ENCODE measurements around the gene BCL7C.
"Not testable (repeated sequence)": the region's sequence is repeated elsewhere in the genome, so short reads cannot be mapped to it uniquely, and the experiment has no call there.

The BCL7C gene

DNA sequence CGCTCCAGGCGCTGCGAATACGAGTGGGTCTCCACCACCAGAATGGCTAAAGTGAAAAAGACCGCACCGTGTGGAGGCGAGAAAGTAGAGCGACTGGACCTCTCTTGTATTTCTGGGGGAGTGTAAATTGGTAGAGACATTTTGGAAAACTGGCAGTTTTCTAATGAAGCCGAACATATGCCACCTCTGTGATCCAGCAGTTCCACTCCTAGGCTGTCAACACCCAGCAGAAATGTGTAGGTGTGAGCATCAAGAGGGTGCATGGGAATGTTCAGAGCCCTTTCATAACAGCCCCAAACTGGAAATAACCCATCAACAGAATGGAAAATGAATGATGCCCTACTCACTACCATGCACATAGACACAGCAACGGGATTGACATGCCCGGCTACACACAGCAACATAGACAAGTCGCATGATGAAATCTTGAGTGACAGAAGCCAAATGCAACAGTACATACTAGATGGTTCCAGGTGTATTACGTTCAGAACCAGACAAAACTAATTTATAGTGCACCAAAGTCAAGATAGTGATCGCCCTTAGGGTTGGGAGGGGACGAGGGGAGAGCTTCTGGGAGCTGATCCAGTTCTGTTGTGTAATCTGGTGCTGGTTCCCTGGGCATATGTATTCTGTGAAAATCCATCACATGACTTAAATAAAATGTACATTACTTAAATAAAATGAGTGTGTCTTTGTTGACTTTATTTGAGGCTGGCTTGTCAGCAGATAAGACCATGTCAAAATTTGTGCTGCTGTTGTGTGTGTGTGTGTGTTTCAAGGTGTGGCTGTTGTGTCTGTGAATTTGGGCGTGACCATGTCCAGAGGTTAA, 877 bp upstream of the BCL7C start:
- DNase-seq = no peak

GRCh38 chr16:30893417-30893743, 497 bp downstream of the BCL7C start:
- no peak for DNase-seq

DNA sequence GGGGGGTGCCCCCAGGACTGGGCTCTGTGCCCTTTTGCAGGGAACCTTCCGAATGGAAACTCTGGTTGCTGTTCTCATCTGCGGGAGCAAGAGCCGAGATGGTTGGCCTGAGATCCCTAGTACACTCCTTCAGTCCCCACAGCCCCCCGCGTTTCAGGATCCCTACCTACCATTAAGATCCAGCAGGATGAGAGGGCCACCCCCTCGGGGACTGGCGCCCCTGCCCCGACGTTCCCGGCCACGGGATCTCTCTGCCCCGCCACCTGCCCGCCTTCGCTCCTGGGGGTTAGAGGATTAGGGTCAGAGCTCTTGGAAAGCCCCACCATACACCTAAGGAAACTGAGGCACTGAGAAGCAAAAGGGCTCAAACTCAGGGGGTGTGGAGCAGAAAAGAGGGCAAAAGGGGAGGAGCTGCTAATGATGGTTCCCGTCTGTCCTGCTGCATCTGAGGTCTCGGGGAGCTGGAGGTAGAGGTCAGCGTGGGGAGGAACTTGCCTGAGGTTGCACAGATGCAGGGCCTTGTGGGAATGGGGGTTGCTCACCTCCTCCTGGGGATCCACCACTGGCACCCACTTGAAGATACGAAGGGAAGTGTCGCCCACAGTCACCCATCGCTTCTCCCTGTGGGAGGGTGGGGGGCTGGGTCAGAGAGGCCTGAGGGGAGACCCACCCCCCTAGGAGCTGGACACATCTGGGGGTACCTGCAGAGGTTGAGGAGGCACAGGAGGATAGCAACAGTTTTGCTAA, 1.0 kb downstream of the BCL7C start:
- no peak for DNase-seq

DNA sequence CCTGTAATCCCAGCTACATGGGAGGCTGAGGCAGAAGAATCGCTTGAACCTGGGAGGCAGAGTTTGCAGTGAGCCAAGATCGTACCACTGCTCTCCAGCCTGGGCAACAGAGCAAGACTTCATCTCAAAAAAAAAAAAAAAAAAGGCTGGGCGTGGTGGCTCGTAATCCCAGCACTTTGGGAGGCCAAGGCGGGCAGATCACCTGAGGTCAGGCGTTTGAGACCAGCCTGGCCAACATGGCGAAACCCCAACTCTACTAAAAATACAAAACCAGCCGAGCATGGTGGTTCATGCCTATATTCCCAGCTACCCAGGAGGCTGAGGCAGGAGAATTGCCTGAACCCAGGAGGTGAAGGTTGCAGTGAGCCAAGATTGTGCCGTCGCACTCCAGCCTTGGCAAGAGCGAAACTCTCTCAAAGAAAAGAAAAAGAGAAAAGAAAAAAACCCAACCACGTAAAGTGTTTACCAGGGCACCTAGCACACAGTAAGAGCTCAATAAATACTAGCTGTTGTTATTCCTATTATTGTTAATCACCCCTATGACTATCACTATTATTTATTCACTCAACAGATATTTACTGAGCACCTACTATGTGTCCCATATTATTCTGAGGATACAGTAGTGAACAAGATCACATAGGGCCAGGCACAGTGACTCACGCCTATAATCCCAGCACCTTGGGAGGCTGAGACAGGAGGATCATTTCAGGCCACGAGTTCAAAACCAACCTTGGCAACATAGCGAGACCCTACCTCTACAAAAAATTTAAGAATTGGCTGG, 2.6 kb downstream of the BCL7C start:
- not testable (repeated sequence) for DNase-seq

DNA sequence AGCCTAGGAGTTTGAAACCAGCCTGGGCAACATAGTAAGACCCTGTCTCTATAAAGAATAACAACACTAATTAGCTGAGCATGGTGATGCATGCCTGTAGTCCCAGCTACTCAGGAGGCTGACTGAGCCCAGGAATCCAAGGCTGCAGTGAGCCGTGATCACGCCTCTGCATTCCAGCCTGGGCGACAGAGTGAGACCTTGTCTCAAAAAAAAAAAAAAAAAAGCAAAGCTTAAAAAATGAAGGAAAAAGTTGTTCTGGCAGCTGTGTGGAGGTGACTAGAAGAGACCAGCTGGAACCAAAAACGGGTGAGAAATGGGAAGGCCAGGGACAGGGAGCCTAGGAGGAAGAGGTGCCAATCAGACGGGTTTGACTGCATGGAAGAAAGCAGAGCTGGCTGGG, 4.2 kb downstream of the BCL7C start:
- DNase-seq = no peak

GRCh38 chr16:30888856-30889499, 4.9 kb downstream of the BCL7C start:
- no peak for DNase-seq

- no peak for DNase-seq
These were observed 6.0 kb downstream of the BCL7C start for GRCh38 chr16:30887927-30888326.

DNA sequence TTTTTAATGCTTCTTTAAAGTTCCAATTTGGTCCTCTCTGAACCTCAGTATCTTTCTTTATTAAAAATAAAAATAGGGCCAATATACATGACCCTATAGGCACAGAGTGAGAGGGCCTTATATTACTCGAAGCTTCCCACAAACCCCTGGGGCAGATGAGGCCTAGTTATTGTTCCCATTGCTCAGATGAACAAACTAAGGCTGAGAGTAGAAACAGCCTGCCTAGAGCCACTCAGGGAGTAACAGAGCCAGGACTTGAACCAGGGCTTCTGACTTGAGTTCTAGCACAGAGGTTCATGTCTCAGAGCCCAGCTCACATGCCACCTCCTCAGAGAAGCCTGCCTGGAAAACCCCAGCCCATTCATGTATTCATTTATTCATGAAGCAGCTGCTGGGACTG, 7.7 kb downstream of the BCL7C start:
- DNase-seq = no peak

DNA sequence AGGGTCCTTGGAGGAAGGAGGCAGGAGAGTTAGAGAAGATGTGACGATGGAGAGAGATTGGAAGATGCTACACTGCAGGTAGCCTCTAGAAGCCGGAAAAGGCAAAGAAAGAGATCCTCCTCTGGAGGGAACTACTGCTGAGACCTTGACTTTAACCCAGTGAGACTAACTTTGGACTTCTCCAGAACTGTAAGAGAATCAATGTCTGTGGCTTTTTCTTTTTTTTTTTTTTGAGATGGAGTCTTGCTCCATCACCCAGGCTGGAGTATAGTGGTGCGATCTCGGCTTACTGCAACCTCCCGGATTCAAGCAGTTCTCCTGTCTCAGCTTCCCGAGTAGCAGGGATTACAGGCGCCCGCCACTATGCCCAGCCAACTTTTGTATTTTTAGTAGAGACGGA, 8.7 kb downstream of the BCL7C start:
- no peak for DNase-seq

GRCh38 chr16:30884760-30885159, 9.1 kb downstream of the BCL7C start:
- DNase-seq = no peak

DNA sequence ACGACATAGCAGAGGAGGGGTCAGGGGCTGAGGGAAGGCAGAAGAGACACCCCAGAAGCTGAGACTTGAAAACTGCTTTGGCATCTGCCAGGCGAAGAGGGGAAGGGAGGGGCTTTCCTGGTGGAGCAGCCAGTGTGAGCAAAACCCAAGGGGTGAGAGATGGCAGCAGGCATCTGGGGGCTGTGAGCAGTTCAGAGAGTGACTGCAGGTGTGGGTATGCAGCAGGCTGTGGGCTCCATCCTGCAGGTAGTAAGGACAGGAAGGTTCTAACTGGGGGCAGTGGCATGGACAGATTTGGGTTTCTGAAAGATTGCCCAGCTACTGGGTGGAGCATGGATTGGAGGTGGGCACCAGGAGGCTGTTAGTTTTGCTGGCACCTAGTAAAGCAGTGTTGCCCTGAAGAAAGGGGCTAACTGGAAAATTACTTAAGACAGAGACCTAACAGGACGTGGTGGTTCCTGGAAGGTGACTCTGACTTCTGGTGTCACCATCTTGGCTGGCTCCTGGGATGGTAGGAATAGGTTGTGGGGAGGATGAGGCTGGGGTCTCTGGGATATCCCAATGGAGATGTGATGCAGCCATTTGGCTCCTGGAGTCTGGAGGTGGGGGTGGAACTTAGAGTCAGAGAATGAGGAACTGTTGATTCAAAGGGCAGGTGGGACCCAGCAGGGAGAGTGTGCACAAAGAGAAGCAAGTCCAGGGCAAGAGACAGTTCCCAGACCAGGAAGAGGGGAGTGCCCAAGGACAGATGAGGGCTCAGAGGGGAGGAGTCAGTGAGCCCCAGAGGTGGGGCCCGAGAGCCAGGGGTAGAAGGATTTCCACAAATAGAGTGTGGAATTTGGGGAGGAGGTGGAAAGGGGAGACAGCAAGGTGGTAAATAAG, 11.2 kb downstream of the BCL7C start:
- no peak for DNase-seq

DNA sequence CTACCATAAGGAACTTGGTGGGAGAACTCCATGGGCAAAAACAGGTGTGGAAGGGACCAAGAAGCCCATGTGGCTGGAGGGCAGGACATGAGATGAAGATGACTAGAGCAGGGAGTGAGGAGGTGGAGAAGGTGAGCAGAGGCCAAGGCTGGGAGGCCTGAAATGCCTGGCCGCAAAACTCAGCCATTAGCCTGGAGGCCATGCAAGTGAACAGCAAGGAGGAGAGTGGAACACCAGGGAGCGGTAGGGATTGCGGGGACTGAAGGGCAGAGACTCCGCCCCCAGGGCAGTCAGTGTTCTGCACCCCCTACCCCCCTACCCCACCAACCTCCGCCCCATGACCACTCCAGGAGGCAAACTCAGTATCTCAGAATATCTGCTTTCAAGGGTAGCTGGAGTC, 17.0 kb downstream of the BCL7C start:
- DNase-seq = no peak

DNA sequence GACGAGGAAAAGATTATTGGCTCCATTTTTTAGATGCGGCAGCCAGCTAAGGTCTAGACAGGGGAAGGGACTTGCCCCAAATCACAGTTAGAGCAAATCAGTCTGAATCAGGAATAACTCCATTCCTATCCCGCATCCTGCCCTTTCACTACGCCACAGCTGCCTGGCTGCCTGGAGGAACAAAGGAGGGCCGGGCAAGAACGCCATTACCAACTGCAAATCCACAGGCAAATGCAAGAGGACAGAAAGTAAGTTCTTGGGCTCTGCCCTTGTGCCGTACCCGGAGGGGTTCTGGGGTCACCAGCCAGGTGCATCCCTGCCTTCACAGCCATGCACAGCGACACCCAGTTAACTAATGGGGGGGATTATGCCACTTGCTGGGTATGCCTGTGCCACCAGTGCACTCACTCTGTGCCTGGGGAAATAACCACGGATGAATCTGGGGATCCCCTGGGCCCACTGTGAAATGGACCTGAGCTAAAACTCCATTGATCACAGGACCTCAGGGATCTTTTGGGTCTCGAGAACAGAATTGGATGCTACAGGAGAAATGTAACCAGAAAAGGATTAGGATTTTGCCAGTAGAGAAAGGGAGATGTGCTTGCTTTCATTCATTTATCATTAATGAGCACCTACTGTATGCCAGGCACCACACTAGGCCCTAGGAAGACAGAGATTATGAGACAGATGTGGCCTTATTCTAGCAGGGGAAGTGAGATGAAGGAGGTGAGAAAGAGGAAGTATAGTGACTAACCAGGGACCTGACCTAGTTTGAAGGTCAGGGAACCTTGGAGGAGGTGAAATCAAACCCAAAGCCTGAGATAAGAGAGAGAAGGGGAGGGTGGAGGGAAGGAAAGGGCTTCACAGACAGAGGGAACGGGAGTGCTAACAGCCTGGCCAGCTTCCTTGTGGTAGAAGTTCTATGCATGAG, 17.7 kb downstream of the BCL7C start:
- no peak for DNase-seq

DNA sequence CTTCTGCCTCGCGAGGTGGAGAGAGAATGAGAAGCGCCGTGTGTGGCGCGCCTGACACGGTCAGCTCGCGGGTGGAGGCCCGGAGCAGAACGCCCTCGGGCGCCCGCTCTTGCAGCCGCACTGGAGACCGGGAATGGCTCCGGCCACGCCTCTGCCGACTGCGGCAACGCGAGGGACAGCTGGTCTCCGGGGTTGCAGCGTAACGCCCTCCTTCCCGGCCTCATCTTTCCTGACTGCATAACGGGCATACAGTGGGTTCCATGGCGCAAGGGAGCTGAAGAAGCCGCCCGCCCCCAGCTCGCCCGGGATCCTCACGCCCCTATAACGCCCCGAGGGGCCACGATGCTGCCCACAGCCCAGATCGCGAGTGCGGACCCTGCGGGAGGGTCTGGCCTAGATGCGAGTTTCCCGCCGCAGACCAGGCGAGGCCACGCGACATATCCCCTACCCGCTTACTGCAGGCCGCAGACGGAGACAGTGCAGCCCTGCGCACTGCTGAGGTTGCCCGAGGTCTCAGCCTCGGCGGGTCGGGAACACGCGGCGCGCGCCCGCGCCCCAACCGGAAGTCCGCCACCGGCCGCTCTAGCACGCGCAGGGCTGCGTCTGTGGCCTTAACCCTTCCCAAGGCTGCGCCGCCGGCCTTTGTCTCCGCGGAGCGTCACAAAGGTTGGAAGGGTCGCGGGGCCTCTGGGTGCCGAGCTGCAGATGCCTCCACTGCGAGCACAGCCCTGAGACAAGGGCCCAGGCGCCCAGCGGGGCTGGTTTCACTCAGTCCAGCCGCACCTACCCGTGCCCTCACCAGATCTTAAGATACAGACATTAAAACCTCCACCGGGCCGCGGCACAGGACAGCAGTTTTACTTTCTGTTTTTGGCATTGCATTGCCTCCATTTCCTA, 18.8 kb downstream of the BCL7C start:
- DNase-seq = no peak

GRCh38 chr16:30874244-30874820, 19.5 kb downstream of the BCL7C start:
- no peak for DNase-seq

DNA sequence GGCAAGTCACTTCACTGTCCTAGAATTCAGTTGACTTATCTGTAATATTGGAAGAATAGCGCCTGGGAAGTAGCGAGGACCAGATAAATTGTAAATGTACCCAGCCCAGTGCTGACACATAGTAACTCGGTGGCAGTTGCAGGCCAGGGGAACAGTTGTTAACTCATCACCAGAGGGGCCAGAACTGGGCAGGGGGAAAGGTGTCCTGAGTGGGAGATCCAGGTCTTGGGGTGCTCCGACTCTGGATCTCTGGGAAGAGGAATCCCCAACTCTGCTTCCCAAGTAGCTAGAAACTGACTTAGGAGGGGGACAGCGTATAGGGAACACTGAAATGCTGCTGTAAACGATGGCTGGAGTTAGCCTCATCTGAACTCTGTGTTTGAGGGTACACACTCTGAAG, 23.0 kb downstream of the BCL7C start:
- no peak for DNase-seq

DNA sequence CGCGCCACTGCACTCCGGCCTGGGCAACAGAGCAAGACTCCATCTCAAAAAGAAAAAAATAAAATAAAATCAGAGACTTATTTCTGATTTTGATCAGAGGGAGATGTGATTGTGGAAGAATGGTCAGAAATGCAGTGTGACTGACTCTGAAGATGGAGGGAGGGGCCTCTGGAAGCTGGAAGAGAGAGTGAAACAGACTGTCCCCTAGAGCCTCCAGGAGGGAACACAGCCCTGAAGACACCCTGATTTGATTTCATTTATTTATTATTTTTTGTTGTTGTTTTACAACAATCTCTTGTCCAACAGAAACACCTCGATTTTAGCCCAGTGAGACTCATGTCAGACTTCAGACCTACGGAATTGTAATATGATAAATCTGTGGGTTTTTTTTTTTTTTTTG, 26.1 kb downstream of the BCL7C start:
- no peak for DNase-seq

- no peak for DNase-seq
These were observed 27.8 kb downstream of the BCL7C start for GRCh38 chr16:30866031-30866430.

- not testable (repeated sequence) for DNase-seq
These were observed 30.7 kb downstream of the BCL7C start for GRCh38 chr16:30863178-30863577.

DNA sequence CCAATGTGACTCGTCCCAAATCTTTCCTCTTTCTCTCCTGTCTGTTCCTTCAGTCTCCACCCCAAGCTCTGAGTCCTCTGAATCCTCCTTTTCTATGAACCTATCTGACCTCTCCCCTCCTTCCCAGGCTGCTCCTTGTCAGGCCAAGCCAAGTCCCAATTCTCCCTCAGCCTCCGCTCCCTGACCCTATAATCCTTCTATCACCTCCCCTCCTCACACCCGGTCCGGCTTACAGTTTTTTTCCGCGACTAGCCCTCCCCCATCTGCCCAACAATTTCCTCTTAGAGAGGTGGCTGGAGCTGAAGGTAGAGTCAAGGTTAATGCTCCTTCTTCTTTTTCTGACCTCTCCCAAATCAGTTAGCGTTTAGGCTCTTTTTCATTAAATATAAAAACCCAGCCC, 33.1 kb downstream of the BCL7C start:
- not testable (repeated sequence) for DNase-seq
